NCI-H446 treated with DMSO at 0.1 percent for 48 hours (cell line): Measurements from ENCODE around the gene SLC25A27.
"Not testable (repeated sequence)": the region's sequence is repeated elsewhere in the genome, so short reads cannot be mapped to it uniquely, and the experiment has no call there.

ENCODE experiments used
- DNase-seq: peaks from one replicate; lab custom pipeline; 2025; lab: John Stamatoyannopoulos, UW

SLC25A27 gene, protein sequence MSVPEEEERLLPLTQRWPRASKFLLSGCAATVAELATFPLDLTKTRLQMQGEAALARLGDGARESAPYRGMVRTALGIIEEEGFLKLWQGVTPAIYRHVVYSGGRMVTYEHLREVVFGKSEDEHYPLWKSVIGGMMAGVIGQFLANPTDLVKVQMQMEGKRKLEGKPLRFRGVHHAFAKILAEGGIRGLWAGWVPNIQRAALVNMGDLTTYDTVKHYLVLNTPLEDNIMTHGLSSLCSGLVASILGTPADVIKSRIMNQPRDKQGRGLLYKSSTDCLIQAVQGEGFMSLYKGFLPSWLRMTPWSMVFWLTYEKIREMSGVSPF

DNA sequence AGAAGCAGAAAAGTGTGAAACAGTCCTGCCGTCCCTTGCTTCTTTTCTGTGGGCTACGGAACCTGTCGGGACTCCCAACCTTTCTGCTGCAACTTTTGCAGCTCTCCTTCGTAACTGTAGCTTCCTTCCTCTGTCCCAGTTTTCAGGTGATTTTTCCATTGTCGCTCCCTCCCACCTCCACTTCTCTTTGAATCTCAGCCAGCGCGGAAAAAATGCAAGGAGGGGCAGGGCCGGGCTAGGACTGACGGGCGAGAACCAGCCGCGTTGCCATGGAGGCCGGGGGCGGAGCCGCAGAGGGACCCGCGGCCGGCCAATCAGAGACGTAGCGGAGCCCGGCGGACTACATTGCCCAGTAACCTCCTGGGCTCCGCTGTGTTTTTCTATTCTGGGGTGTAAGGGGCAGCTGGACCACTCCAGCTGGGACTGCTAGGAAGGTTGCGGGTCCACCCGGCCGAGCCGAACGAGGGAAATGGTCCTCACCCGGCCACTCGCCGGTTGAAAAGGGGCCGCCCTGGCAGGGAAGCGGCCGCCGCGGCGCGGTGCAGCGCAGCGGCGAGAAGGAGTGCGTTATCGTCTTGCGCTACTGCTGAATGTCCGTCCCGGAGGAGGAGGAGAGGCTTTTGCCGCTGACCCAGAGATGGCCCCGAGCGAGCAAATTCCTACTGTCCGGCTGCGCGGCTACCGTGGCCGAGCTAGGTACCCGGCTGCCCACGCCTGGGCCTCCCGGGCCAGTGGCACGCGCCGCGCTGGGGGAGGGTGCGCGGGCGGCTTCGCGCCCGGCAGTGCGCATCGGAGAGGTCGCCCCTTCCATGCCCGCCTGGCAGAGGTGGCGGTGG, at the start of gene SLC25A27, which contains the start of gene CYP39A1:
TSS of gene SLC25A27 (plus strand) at position 373 of the 836 bp plus-strand sequence. CDS start at position 591, 218 bp downstream.
TSS of gene CYP39A1 (minus strand) at position 216 of the 836 bp plus-strand sequence. CDS start 236 bp downstream, outside the sequence.
- peak; percentile 57 for DNase-seq

DNA sequence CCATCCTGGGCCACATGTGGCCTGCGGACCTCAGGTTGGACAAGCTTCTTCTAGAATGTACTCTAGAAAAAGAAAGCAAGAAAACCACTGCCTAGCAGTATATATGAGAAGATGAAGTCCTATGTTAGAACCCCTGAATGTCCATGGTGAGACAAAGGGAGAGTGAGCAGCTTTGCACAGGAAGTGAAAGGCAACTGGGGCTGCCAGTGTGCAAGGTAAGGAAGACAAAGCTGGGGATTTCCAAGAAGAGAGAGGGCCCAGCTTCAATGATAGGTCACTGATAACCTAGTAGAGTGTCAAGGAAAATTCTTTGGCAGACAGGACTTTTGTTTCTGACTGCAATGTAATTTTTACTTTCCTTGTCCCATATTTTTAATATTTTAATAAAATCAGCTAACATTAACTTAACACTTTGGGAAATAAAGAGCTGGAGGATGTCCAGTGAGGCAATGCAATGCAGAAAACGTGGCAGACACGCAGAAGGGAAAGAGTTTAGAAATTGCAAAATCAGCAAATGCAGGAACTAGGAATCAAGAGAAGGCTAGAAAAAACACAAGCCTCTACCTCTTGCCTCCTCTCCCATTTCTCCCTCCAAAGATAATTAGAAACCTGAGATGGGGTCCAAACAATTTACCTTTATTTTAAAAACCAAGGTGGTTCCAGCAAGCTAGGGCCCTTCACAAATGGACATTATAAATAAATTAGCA, 47.5 kb upstream of the SLC25A27 start:
- DNase-seq = no peak

DNA sequence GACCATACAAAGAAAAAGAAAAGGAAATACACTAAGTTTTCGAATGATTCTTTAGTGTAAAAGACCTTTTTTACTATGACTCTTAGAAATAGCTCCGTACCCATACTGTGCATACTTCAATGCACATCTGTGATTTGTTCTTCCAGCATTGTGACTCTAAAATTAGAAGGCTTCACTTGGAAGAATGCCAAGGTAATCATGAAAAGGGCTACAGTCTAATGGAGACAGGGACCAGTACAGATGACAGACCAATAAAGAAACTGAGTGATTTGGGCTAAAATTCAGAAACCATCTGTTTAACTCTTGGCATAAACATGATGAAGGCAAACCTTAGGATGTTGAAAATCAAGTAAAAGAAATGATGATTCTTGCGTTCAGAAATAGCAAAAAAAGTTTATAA, 46.4 kb upstream of the SLC25A27 start:
- no peak for DNase-seq

DNA sequence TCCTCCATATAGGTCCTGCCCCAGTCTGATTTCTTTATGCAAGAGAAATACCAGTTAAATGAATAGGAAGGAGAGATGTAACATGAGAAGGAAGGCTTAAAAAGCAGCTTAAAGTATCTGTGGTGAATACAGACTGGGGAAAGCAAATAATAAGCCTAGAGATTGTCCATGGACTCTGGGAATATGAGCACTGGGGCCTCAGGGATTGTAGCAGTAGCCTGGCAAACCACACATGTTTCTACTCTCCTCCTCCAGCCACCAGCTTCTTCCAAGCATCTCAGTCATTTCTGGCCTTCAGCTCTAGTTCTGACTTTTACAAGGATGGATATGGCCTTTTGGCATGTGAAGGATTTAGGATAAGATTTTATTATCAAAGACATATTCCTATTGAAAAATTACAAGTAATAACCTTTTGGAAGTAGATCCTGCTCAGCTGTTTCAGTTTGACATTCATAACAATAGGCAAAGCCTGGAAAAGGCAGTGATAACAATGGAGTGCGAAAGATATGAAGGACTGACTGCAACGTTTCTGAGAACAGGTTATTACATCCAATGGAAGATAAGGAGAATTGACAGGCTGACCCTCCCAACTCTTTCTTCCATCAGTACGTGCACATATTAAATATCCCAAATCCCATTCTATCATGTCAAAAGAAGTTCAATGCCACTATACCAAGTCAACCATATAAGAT, 41.8 kb upstream of the SLC25A27 start:
- no peak for DNase-seq

DNA sequence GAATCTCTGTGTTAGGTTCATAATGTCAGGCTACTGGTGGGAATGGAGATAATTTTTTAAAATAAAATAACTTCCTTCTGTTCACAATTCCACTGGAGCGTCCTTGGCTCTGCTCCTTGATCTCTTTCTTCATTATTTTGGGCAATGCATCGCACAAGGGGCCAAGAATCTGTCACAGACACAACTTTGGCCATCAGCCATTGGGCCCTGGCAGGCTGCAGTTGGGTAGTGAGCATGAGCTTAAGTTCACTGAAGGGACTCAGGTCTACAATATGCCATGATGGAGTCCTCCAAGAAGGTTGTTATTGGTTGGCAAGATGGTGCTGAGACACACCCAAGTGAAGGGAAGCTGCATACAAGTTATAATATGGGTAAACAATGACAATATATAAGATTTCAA, 40.1 kb upstream of the SLC25A27 start:
- no peak for DNase-seq

DNA sequence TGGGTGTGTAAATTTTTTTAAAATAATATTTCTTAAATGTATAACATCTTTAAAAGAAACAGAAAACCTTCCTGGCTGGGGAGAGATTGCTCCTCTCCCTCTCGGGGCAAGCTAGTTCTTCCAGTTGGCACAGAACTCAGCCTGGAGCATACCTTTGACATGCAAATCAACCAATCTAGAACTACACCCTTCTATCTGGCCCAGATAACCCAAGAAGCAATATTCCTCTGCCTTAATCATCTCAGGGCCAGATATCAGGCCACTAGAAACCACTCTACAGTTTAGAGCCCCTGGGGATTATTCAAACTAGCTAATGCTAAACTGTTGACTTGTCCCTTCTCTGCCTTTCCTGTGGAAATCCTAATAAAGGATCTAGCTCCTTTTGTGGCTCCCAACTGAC, 34.0 kb upstream of the SLC25A27 start:
- DNase-seq = no peak

DNA sequence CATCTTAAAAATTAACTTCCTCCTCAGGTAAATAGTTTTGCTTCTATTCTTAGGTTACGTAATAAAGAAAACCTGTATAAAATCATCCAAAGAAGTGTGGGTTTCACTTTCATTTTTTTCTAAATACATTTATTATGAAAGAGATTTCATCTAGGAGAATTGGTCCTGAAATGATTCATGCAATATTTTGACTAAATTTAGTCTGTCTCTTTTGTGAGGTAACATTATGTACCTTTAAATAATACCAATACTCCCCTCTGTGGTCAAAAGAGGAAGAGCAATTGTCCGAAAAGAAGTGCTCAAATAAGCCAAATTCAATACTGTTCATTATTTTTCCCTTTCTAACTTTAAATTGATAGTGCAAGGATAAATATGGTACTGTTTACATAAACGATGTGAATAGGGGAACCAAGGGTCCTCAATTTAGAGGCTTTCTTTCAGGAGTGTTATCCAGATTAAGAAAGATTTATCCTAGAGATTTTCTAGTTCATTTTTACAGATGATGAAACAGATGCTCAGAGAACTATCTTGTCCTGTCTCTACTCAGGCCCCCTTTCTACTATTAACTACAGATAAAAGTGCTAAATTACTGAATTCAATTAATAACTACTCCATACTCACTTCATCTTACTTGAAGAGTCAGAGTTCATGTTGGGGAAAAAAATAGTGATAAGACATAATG, 26.4 kb upstream of the SLC25A27 start:
- no peak for DNase-seq

DNA sequence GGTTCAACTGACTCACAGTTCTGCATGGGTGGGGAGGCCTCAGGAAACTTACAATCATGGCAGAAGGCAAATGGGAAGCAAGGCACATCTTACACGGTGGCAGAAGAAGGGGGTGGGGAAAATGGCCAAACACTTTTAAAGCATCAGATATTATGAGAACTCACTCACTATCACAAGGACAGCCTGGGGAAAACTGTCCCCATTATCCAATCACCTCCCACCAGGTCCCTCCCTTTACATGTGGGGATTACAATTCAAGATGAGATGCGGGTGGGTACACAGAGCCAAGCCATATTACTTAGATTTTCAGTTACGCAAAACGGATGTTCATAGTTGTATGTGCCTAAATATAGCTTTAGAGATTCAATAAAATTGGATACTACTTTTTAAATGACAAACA, 25.8 kb upstream of the SLC25A27 start:
- DNase-seq = no peak

DNA sequence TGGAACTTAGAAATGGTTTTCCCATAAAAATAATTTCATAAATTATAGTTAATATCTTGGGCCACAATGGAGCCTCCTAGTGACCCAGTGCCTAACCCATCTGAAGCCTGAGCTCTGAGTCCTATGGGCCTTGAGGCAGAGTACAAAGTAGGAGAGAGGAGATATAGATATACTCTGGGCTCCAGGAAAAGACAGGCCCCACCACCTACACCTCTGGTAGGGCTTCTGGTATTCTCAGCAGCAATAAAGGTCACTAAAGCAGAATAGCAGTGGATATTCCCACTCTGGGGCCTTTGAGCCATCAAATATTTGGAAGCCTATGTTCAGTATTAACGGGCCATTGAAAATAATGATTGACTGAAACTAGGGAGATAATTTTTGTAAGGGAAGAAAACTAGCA, 24.3 kb upstream of the SLC25A27 start:
- no peak for DNase-seq

DNA sequence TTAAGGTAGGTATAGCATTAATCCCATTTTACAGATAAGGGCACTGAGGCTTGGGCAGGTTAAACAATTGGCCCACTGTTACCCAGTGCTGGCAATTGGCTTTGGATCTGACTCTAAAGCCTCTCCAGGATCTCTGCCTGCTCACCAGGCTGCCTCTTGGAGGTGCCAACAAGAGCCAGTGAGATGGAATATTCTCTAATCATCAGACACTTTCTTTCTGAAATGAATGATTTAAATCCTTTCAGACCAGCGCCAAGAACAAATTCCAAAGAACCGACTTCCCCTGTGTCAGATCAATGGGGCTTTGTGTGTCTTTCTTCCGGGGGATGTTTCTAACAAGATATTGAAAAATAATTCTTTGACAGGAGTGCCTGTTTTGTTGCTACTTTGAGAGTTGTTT, 23.8 kb upstream of the SLC25A27 start:
- DNase-seq = no peak

DNA sequence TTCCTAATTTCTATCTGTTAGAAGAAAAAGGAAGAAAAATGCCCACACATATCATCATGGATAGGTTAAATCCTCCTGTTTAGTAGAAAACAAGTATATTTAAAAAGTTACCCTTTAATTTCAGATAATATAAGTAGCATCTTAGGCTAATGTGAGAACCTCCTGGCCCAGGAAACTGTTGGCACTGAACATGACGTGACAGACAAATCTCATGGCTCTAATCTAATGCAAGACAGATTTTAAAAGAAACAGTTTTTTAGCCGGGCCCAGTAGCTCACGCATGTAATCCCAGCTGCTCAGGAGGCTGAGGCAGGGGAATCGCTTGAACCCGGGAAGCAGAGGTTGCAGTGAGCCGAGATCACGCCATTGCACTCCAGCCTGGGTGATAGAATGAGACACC, 23.1 kb upstream of the SLC25A27 start:
- no peak for DNase-seq

DNA sequence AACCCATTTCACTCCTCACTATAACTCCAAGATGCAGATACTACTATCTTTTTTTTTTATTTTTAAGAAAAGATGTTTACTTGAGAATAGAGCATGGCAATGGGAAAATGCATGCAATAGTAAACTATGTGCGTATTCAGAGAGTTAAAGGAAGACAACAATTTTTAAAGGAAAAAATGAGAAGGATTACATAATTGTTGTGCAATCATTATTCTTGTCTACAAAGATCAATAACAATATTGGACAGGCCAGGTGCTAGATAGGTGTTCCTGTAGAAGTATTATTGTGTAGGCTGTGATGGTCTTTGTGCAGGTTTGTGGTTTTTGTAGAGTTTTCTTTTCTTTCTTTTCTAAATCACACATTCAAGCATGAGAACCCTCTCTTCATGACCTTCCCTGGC, 20.7 kb upstream of the SLC25A27 start:
- DNase-seq = no peak

DNA sequence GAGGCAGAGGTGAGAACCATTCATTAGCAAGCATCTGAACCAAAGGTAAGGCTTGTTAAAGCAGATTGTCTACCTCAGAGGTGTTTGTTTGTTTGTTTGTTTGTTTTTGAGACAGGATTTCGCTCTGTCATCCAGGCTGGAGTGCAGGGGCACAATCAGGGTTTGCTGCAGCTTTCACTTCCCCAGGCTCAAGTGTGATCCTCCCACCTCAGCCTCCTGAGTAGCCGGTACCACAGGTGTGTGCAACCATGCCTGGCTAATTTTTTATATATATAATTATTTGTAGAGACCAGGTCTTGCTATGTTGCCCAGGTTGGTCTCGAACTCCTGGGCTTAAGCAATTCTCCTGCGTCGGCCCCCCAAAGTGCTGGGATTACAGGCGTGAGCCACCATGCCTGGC, 17.3 kb upstream of the SLC25A27 start:
- DNase-seq = no peak

DNA sequence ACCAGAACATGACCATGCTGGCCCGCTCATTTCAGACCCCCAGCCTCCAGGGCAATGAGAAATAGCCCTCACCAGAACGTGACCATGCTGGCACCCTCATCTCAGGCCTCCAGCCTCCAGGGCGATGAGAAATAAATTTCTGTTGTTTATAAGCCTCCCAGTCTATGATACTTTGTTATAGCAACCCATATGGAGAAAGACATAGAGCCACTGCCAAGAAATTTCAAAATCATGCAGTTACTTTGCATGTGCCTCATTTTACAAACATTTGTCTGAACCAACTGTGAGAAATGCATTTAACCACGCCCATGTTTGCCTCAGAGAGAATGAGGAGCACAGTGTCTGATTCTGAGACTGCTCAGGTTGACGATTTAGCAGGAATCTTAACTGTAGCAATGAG, 15.6 kb upstream of the SLC25A27 start:
- no peak for DNase-seq

DNA sequence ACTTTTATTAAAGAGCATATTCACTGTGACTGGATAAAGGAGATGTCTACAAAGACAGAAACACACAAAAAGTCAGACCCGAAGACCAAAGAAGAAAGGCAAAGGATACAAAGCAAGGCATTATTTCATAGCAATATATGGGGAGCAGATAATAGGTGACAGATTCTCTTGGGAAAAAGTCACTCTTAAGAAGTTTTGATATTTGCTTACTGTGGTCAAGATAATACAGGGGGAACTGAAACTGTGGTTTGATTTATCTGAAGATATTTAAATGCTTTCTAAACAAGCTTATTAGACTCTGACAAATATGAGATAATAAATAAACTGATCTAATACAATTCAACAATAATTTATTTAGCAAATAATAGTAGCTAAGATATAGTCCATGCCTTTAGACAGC, 14.8 kb upstream of the SLC25A27 start:
- DNase-seq = no peak

DNA sequence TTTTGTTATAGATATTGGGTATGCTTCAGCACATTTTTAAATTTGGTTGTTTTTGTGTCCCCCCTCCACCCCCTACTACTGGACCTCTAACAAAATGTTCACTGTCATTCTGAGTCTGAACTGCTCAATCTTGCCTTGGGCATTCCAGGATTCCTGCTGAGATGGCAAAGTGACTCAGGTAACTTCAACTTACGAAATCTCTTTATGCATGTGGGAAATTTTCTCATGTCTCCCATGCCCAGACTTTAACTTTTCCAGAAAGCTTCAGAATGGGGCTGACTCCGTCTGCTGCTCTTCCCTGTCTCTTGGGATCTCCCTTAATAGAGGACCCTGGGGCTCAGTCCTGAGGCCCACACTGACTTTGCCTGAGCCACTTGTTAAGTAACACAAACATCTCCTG, 14.1 kb upstream of the SLC25A27 start:
- DNase-seq = no peak

DNA sequence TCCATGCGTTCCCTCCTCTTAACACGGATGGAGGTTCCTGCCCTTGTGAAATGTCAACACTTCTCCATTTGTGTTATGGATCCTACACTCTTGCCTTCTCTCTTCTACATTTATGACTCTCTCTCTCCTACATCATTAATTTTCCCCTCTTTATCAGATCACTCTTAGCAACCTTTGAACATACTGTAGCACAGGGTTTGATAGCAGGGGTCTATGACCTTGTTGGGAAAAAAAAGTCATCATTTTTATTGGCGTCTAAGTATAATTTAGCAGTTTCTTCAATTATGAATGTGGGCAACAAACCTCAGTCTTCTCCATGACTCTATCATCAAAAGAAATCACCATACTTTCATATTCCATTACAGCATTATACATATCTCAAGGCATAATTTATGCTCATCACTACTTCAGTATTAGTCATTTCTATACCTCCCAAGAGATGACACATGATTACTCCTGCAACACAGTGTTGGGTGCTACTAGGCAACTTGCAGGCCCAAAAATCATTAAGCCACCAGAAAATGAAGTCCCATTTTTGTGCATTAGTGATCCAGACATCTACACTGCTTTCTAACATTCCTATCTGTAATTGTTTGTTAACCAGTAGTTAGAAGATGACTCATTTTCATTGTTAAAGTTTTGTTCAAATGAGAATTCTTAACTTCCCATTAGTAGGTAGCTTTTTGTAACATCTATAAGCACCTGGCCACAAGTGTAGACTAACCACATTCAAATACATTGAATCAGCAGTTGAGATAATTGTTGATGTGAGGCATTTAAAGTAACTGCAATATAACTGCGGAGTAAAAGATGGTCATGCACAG, 9.6 kb upstream of the SLC25A27 start:
- DNase-seq = no peak

DNA sequence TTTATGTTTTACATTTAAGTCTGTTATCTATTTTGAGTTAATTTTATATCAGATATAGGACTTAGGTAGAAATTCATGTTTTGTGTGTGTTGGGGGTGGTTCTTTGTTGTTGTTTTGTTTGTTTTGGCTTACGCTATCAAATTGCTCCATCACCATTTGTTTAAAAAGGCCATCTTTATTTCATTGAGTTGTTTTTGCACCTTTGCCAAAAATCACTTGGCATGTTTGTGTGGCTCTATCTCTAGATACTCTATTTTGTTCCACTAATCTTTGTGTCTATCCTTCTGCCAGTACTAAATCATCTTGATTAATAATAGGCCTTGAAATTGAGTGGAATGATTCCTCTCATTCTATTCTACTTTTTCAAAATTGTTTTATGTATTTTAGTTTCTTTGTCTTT, 7.5 kb upstream of the SLC25A27 start:
- DNase-seq = no peak

DNA sequence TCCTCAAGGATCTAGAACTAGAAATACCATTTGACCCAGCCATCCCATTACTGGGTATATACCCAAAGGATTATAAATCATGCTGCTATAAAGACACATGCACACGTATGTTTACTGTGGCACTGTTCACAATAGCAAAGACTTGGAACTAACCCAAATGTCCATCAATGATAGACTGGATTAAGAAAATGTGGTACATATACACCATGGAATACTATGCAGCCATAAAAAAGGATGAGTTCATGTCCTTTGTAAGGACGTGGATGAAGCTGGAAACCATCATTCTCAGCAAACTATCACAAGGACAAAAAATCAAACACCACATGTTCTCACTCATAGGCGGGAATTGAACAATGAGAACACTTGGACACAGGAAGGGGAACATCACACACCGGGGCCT, 4.7 kb upstream of the SLC25A27 start:
- DNase-seq = not testable (repeated sequence)

DNA sequence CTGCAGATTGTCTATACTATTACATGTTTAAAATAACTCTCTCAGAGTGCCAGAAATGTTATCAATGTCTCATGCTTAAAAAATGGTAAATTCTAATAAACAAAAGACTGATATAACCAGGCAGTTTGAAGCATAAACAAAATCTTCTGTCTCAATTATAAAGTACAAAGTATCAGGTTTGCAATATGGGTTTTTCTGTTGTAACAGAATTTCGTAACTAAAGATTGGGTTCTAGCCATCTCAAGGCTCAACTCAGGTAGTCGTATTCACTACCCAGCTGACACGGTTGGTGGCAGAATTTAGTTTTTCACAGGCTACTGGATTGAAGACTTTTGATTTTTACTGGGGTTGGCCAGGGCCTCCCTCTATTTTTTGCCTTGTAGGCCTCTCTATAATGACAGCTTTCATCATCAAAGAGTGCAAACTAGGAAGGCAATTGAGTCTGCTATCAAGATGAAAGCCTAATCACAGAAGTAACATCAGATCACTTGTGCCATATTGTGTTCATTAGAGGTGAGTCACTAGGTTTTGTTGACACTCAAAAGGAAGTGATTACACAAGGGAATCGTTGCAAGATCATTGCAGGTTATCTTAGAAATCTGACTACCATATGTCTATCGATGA, 3.8 kb upstream of the SLC25A27 start:
- no peak for DNase-seq
